H1 (cell line): Measurements from ENCODE around the gene SORCS3. TPM values are rescaled to one million over a fixed set of nuclear protein-coding genes. Genes with fewer than 3 reads are reported as not detected.

Source experiments
- ATF2 ChIP-seq: IDR thresholded peaks from 2 replicates; pipeline ENCODE4 v1.6.1; 2012; ENCODE audit warnings: low read length, inconsistent platforms
- CREB1 ChIP-seq: IDR thresholded peaks from 2 replicates; pipeline ENCODE4 v1.6.1; 2012; ENCODE audit warnings: inconsistent platforms
- GABPA ChIP-seq: IDR thresholded peaks from 2 replicates; pipeline ENCODE4 v1.6.1; 2011; ENCODE audit warnings: mild to moderate bottlenecking, low read length, moderate library complexity, borderline replicate concordance; ENCODE audit not compliant: insufficient read depth
- KDM4A ChIP-seq: IDR thresholded peaks from one replicate; pipeline ENCODE4 v1.7.1; 2012; ENCODE audit warnings: low read depth, mild to moderate bottlenecking, moderate library complexity, low read length, inconsistent platforms; ENCODE audit not compliant: severe bottlenecking
- POLR2AphosphoS5 ChIP-seq: IDR thresholded peaks from 2 replicates; pipeline ENCODE4 v1.6.1; 2011; ENCODE audit warnings: low read depth, low read length
- polyA plus RNA-seq, 7 experiments: library from polyadenylated mRNA; depleted of rRNA in 3 of 7; stranded (reverse) in 5 of 7; unstranded in 2 of 7; fragments of >200 nt in 5 of 7; fragments of 200-250 nt in 2 of 7; gene quantifications; 1 replicate in 5 of 7; 2 replicates in 1 of 7; 4 replicates in 1 of 7; pipeline versions ENCODE4 v1.2.1 to v1.2.3, GENCODE V29; 2011 to 2013; ENCODE audit warnings: missing spikeins in 2 of 7, mixed read lengths in 2 of 7
- total RNA-seq: library from RNA; stranded (reverse); fragmentation: NEBNext Ultra II Directional; extraction: Animal tissue kit (Norgen Biotek cat#: 25700); gene quantifications from 2 replicates; pipeline ENCODE4 v1.2.1, GENCODE V29; 2021

Gene SORCS3
- total and polyA plus RNA-seq, 2 of the 8 experiments (the other 6 are each of a cell fraction or from before 2014, with no cell fraction given), result 0.26 to 0.88 TPM

GRCh38 chr10:105037022-105037421 lies 395.9 kb downstream of the SORCS3 start (continued):
- TF ChIP-seq ATF2, result no peak
- TF ChIP-seq KDM4A, result no peak
- TF ChIP-seq GABPA, result no peak
- no peak for TF ChIP-seq POLR2AphosphoS5
- no peak for TF ChIP-seq CREB1
